Naive thymus-derived CD8-positive, alpha-beta T cell (primary cell): ENCODE data around the gene FAM229B. TPM values are rescaled to one million over a fixed set of nuclear protein-coding genes. Genes with fewer than 3 reads are reported as not detected.
"Not testable (repeated sequence)": the region's sequence is repeated elsewhere in the genome, so short reads cannot be mapped to it uniquely, and the experiment has no call there.

Source experiments
- ATAC-seq, 2 donors: fragments of 150-1000 bp; cut with Tn5 transposase in 1 of 2; sonication (Bioruptor Pico), chemical (Tn5 transposase) in 1 of 2; 1 replicate in 1 of 2; 2 replicates in 1 of 2; pipeline ENCODE4 v1.10.0; 2021; ENCODE audit warnings: mild to moderate bottlenecking in 2 of 2, moderate library complexity in 2 of 2
- POLR2A ChIA-PET: fragments of 350-600 bp; sonication (Branson Sonifier 250); formaldehyde crosslinking; loops from one replicate; lab custom pipeline; 2021; ENCODE audit warnings: antibody characterized with exemption; lab: Charles Lee
- DNase-seq, 10 donors: peaks; one replicate each; pipeline versions ENCODE4 v3.0.0 to v3.0.0-alpha.2; 2020 to 2022
- H3K27ac Mint-ChIP-seq, 10 donors: one replicate each; pipeline ENCODE4 v1.8.0; 2020 to 2022; ENCODE audit warnings: mild to moderate bottlenecking in 10 of 10, mixed read lengths in 10 of 10, moderate library complexity in 4 of 10, inconsistent platforms in 1 of 10
- H3K27me3 Mint-ChIP-seq, 5 donors: one replicate each; pipeline ENCODE4 v1.8.0; 2021 to 2022; ENCODE audit warnings: mixed read lengths in 5 of 5
- H3K36me3 Mint-ChIP-seq, 3 donors: one replicate each; pipeline ENCODE4 v1.8.0; 2020 to 2022; ENCODE audit warnings: mixed read lengths in 3 of 3, mild to moderate bottlenecking in 2 of 3, inconsistent platforms in 1 of 3
- H3K4me1 Mint-ChIP-seq, 4 donors: one replicate each; pipeline ENCODE4 v1.8.0; 2021 to 2022; ENCODE audit warnings: mixed read lengths in 4 of 4
- H3K4me3 Mint-ChIP-seq, 10 donors: one replicate each; pipeline ENCODE4 v1.8.0; 2020 to 2022; ENCODE audit warnings: mild to moderate bottlenecking in 10 of 10, mixed read lengths in 10 of 10, moderate library complexity in 6 of 10, inconsistent platforms in 1 of 10
- H3K9me3 Mint-ChIP-seq, 9 donors: one replicate each; pipeline ENCODE4 v1.8.0; 2020 to 2022; ENCODE audit warnings: mixed read lengths in 9 of 9, mild to moderate bottlenecking in 3 of 9, inconsistent platforms in 1 of 9, moderate library complexity in 1 of 9
- polyA plus RNA-seq, 3 donors: library from polyadenylated mRNA; unstranded; fragments of 300-500 nt; fragmentation: Illumina TruSeq; gene quantifications; one replicate each; pipeline ENCODE4 v1.2.3, GENCODE V29; 2021
- total RNA-seq, 8 experiments: library from RNA in 2 of 8; stranded (reverse) in 2 of 8; gene quantifications; one replicate each; pipeline ENCODE4 v1.2.3 and lab custom pipeline; 2021 to 2026

Gene FAM229B
- total and polyA plus RNA-seq, 5 experiments from 2014 or later: 5.5 to 18.4 (median 12.3) TPM

DNA sequence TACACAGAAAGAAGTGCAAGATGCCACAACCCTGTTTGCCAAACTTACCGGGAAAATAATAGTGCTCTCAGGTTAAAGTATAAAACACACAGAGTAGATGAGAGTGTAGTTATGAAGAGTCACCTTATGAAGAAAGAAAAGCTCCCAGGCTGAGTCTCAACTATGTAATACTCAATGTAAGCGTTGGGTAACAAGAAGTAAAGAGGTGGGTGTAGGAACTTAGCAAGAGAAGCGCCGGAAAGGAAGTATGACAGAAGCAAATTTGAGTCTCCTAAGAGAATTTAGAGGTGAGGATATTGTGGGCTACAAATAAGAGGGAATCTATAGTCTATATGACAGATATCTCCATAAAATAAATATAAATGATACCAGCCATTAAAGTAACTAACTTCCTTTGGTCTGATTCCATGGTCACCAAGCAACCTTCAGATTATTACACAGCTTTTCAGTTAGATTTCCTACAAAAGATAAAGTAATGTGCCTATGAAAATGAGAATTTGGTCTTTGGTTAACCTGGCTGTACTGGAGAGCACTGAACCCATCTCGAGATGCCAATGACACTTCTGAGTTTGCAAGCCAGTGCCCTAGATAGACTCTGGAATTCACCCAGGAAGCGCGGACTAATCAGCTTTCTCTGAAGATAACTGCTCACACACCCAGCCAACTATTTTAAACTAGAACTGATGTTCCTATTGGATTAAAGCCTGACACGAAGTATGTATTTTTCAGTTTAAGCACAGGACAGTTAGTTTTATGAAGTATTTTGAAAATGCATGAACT is 1.9 kb upstream of the FAM229B start:
- Mint-ChIP-seq H3K9me3 (no peaks in the 10 kb centered on the region), H3K4me1 (peaks cover 2 to 10% (median 7%) of the 10 kb centered on the region in 4 donors), H3K27ac (peak overlapping the region in 6 of 10 donors; percentile 10 to 83 (median 41)), H3K4me3 (peak overlapping the region in 9 of 10 donors; percentile 6 to 68 (median 49)), H3K36me3 (peaks cover 0 to 34% (median 0%) of the 10 kb centered on the region in 3 donors), H3K27me3 (peaks cover 0 to 13% (median 2%) of the 10 kb centered on the region in 5 donors)
- DNase-seq: no peak
- POLR2A ChIA-PET: interaction anchor here (0.6 to 1.7 kb wide), 2 partner anchors 42 to 77 kb away, joined by 5 to 6 read pairs; no protein-coding TSS in a partner anchor
- no peak for ATAC-seq

- Mint-ChIP-seq H3K27me3 (peaks cover 0 to 17% (median 5%) of the 10 kb centered on the region in 5 donors), H3K36me3 (peaks cover 0 to 25% (median 0%) of the 10 kb centered on the region in 3 donors), H3K27ac (no peak overlapping the region), H3K4me3 (no peak overlapping the region), H3K4me1 (peaks cover 2 to 10% (median 7%) of the 10 kb centered on the region in 4 donors), H3K9me3 (no peaks in the 10 kb centered on the region)
- DNase-seq (peak in 1 of 10 donors; percentile 3), ATAC-seq (peak; percentile 2)
- POLR2A ChIA-PET: interaction anchor here (0.6 to 2.3 kb wide), 4 partner anchors 43 to 1128 kb away, joined by 4 to 6 read pairs (median 4); partner anchors contain the start of genes GTF3C6 and RPF2
Observed at GRCh38 chr6:112086744-112087135, 651 bp upstream of the FAM229B start.

DNA sequence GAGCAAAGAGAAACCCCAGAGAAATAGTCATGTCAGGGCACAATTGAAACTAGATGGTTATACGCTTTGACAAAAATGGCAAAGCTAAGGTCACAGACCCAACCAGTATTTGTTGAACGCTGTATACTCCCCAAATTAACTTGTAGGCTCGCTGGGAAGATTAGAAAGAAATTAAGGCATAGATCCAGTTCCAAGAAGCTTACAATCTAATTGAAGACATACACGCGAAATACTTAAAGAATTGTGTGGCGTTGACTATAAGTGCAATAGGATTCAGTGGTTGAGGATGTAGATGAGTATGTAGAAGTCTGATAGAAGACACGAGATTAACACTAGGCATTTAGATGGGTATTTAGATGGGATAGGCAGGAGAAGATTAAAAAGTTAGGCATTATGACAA is 525 bp downstream of the FAM229B start:
- no peak overlapping the region for H3K4me3 Mint-ChIP-seq
- peaks cover 2 to 8% (median 7%) of the 10 kb centered on the region in 4 donors for H3K4me1 Mint-ChIP-seq
- peaks cover 0 to 18% (median 5%) of the 10 kb centered on the region in 5 donors for H3K27me3 Mint-ChIP-seq
- no peak overlapping the region for H3K27ac Mint-ChIP-seq
- ATAC-seq (no peak), DNase-seq (no peak)
- H3K9me3 Mint-ChIP-seq: no peaks in the 10 kb centered on the region
- POLR2A ChIA-PET: interaction anchor here (0.9 to 2.3 kb wide), 7 partner anchors 9 to 1213 kb away, joined by 3 to 8 read pairs (median 3); partner anchors contain the start of genes AMD1, GTF3C6 and REV3L
- peaks cover 0 to 18% (median 0%) of the 10 kb centered on the region in 3 donors for H3K36me3 Mint-ChIP-seq

DNA sequence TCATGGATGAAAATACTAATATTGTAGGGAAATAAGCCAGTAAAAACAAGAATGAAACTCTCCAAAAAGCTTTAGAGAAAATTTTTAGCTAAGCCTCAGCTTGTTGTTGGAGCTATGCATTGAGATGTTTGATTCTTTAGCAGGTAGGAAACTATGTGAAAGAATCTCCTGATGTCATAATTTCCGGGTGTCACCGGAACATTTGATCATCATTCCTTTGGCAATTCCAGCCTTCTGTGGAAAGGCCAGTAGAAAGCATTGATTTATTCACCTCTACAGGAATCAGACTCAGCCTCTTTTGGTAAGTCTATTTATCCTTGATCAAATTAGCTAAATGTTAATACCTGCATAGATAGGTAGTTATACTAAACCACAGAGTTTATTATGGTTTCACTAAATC is 9.5 kb downstream of the FAM229B start:
- H3K27me3 Mint-ChIP-seq: peaks cover 0 to 2% (median 0%) of the 10 kb centered on the region in 5 donors
- ATAC-seq (no peak), DNase-seq (no peak)
- H3K4me1 Mint-ChIP-seq: no peaks in the 10 kb centered on the region
- no peak overlapping the region for H3K4me3 Mint-ChIP-seq
- peaks cover 0 to 3% (median 0%) of the 10 kb centered on the region in 9 donors for H3K9me3 Mint-ChIP-seq
- peaks cover 16 to 22% (median 18%) of the 10 kb centered on the region in 3 donors for H3K36me3 Mint-ChIP-seq
- POLR2A ChIA-PET: interaction anchor here (1.4 kb wide), 1 partner anchor 9 kb away, joined by 3 read pairs; the partner anchor contains the start of genes FAM229B and TUBE1
- no peak overlapping the region for H3K27ac Mint-ChIP-seq

DNA sequence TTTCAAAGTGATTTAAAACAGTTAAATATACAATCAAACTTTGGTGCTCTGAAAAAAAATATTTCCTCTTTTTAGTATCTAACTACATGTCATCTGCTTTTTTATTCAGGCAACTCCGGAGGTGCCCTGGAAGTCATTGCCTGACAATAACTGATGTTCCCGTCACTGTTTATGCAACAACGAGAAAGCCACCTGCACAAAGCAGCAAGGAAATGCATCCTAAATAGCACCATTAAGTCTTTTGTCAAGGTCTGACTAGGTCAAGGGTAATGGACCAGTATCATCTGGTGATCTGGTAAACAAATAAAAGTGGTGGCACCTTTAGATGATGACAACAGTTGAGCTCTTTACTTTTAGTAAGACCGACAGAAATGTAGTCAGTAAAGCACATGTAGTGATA is 13.2 kb downstream of the FAM229B start:
- Mint-ChIP-seq H3K4me1 (no peaks in the 10 kb centered on the region), H3K4me3 (no peak overlapping the region), H3K36me3 (peaks cover 20 to 34% (median 32%) of the 10 kb centered on the region in 3 donors), H3K27ac (no peak overlapping the region), H3K9me3 (peaks cover 0 to 18% (median 8%) of the 10 kb centered on the region in 9 donors), H3K27me3 (no peaks in the 10 kb centered on the region)
- POLR2A ChIA-PET: no interaction called here
- DNase-seq (no peak), ATAC-seq (no peak)

GRCh38 chr6:112106026-112106425 is 18.6 kb downstream of the FAM229B start:
- H3K27ac Mint-ChIP-seq, H3K4me3 Mint-ChIP-seq, H3K4me1 Mint-ChIP-seq, POLR2A ChIA-PET, DNase-seq, ATAC-seq, H3K27me3 Mint-ChIP-seq: not testable (repeated sequence)
- Mint-ChIP-seq H3K9me3 (peaks cover 0 to 27% (median 11%) of the 10 kb centered on the region in 9 donors), H3K36me3 (peaks cover 6 to 32% (median 16%) of the 10 kb centered on the region in 3 donors)

GRCh38 chr6:112106562-112106961 is 19.2 kb downstream of the FAM229B start:
- Mint-ChIP-seq H3K27ac (no peak overlapping the region), H3K36me3 (peaks cover 4 to 26% (median 11%) of the 10 kb centered on the region in 3 donors), H3K27me3 (peaks cover 0 to under 1% (median 0%) of the 10 kb centered on the region in 5 donors), H3K4me3 (no peak overlapping the region), H3K9me3 (peaks cover 0 to 27% (median 11%) of the 10 kb centered on the region in 9 donors), H3K4me1 (no peaks in the 10 kb centered on the region)
- POLR2A ChIA-PET: interaction anchor here (0.7 kb wide), 1 partner anchor 831 kb away, joined by 4 read pairs; no protein-coding TSS in a partner anchor
- DNase-seq (no peak), ATAC-seq (no peak)

DNA sequence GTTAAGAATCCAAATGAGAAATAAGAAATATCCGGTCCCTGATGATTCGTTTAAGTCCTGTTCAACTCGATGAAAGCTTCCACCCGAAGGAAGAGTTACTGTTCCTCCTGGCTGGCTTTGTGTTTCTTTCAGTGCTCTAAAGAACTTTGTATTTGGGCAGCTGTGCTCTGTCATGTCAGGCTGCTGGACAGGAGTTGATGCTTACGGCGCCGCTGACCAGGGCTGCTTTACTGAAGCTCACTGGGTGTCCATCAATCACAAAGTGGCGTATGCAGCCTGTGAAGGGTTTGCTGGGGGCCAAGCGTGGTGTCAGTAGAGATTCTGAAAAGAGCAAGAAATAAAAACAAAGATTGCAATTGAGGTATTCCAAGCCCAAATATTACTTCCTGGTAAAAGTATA is 21.9 kb downstream of the FAM229B start:
- peaks cover 0 to 22% (median 10%) of the 10 kb centered on the region in 9 donors for H3K9me3 Mint-ChIP-seq
- POLR2A ChIA-PET: no interaction called here
- peaks cover 2 to 18% (median 4%) of the 10 kb centered on the region in 3 donors for H3K36me3 Mint-ChIP-seq
- no peak overlapping the region for H3K27ac Mint-ChIP-seq
- ATAC-seq (no peak), DNase-seq (no peak)
- peaks cover 0 to 10% (median 5%) of the 10 kb centered on the region in 5 donors for H3K27me3 Mint-ChIP-seq
- no peak overlapping the region for H3K4me3 Mint-ChIP-seq
- no peaks in the 10 kb centered on the region for H3K4me1 Mint-ChIP-seq

GRCh38 chr6:112113431-112113830 is 26.0 kb downstream of the FAM229B start:
- H3K27me3 Mint-ChIP-seq: peaks cover 4 to 10% (median 10%) of the 10 kb centered on the region in 5 donors
- ATAC-seq (no peak), DNase-seq (no peak)
- H3K9me3 Mint-ChIP-seq: no peaks in the 10 kb centered on the region
- no peaks in the 10 kb centered on the region for H3K36me3 Mint-ChIP-seq
- no peak overlapping the region for H3K4me3 Mint-ChIP-seq
- POLR2A ChIA-PET: no interaction called here
- H3K27ac Mint-ChIP-seq: no peak overlapping the region
- H3K4me1 Mint-ChIP-seq: no peaks in the 10 kb centered on the region

DNA sequence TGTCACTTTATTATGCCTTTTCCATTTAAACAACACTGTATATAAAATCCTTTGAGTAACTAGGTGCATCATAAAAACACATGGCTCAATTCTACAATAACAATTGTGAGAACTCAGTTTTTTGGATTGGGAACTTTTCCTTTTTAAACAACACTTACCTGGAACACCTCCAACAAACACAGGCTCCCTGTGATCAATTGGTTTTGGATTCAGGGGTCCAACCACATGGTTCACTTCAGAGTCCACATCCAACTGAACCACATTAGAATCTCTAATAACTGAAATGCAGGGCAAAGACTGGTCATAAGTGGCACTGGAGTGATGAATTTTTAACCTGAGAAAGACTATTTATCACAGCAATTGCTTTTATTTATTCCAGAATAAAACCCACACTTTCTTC is 26.5 kb downstream of the FAM229B start:
- DNase-seq: no peak
- H3K27ac Mint-ChIP-seq: no peak overlapping the region
- no peak for ATAC-seq
- H3K9me3 Mint-ChIP-seq: no peaks in the 10 kb centered on the region
- H3K36me3 Mint-ChIP-seq: no peaks in the 10 kb centered on the region
- POLR2A ChIA-PET: no interaction called here
- H3K27me3 Mint-ChIP-seq: peaks cover 4 to 10% (median 10%) of the 10 kb centered on the region in 5 donors
- H3K4me1 Mint-ChIP-seq: no peaks in the 10 kb centered on the region
- no peak overlapping the region for H3K4me3 Mint-ChIP-seq

GRCh38 chr6:112114577-112115223 is 27.3 kb downstream of the FAM229B start:
- Mint-ChIP-seq H3K36me3 (no peaks in the 10 kb centered on the region), H3K4me1 (no peaks in the 10 kb centered on the region), H3K4me3 (no peak overlapping the region), H3K27me3 (peaks cover 4 to 10% (median 10%) of the 10 kb centered on the region in 5 donors), H3K9me3 (no peaks in the 10 kb centered on the region), H3K27ac (no peak overlapping the region)
- ATAC-seq (no peak), DNase-seq (no peak)
- POLR2A ChIA-PET: no interaction called here

DNA sequence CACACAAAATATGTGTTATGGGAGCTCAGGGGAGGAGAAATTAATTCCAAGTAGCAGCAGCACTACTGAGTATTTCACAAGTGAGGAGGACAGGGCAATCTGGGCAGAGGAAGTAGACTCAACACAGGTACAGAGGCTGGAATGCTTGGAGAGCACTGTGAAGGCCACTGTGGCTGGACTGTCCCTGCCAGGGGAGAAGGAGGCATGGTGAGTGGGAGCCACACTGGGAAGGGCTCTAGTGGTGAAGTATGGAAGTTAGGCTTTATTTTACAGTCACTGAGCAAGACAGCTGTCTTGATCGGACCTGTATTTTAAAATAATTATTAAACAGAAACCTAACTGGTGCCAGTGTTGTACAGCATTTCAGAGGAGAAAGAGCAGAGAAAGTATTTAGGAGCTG is 28.8 kb downstream of the FAM229B start:
- H3K27me3 Mint-ChIP-seq: peaks cover 4 to 10% (median 10%) of the 10 kb centered on the region in 5 donors
- no peaks in the 10 kb centered on the region for H3K9me3 Mint-ChIP-seq
- POLR2A ChIA-PET: no interaction called here

More for the DNA sequence above, 28.8 kb downstream of the FAM229B start:
- H3K36me3 Mint-ChIP-seq: no peaks in the 10 kb centered on the region
- no peaks in the 10 kb centered on the region for H3K4me1 Mint-ChIP-seq
- no peak for ATAC-seq
- no peak for DNase-seq
- no peak overlapping the region for H3K4me3 Mint-ChIP-seq
- H3K27ac Mint-ChIP-seq: no peak overlapping the region
